ENCODE results near the gene AVEN. TPM values are rescaled to one million over a fixed set of nuclear protein-coding genes. Genes with fewer than 3 reads are reported as not detected.

The AVEN gene
- total and polyA plus RNA-seq, 2 of the 8 experiments (the other 6 are each of a cell fraction or from before 2014, with no cell fraction given), result 5.5 to 17.0 TPM

- no peak overlapping the region for H3K14ac ChIP-seq (ENCODE audit: insufficient read length)
- FAIRE-seq (no peak), DNase-seq (ENCODE audit: low read depth in 1 of 2, low spot score in 2 of 2) (no peak)
- H4K8ac ChIP-seq (ENCODE audit: extremely low read depth, insufficient read depth, low read length), result no peak overlapping the region
- H3K79me2 ChIP-seq (ENCODE audit: control insufficient read depth in 1 of 2, insufficient read depth in 2 of 2, low read length in 2 of 2), result no peaks in the 10 kb centered on the region
- H2AFZ ChIP-seq (ENCODE audit: low read length), result no peak overlapping the region
- H4K91ac ChIP-seq (replicated peaks; ENCODE audit: insufficient read length, low read length), result no peak overlapping the region
- no peak overlapping the region for H3K18ac ChIP-seq (ENCODE audit: extremely low read depth, low read length)
- H3K23ac ChIP-seq (ENCODE audit: insufficient read length), result no peak overlapping the region
- ChIA-PET CTCF (ENCODE audit: partially characterized antibody) (interaction anchor here (1.3 kb wide), 1 partner anchor 326 kb away, joined by 3 read pairs; no protein-coding TSS in a partner anchor), POLR2A (ENCODE audit: partially characterized antibody) (no interaction called here)
- H3K4me3 ChIP-seq (ENCODE audit: extremely low read depth in 1 of 4, insufficient read depth in 2 of 4, low read depth in 3 of 4, low read length in 4 of 4), result no peak overlapping the region
- WGBS, 2 experiments (ENCODE audit: extremely low coverage in 1 of 2, insufficient coverage in 1 of 2, insufficient read length in 1 of 2, insufficient replicate concordance in 2 of 2, low coverage in 1 of 2, low lambda C conversion rate in 2 of 2, missing lambda C conversion rate in 1 of 2), result 0% methylated on average over 1 of the region's 1 CpG; no CpG with 5 or more reads in 1 of the 2 experiments
- no peaks in the 10 kb centered on the region; the same call in 1 of the 2 replicates for H3K23me2 ChIP-seq (ENCODE audit: low read depth, low read length)
- no peak overlapping the region for H2BK20ac ChIP-seq (ENCODE audit: low read length)
- no peak overlapping the region for H3K4ac ChIP-seq (replicated peaks; ENCODE audit: insufficient read length, low read depth, low read length)
- H4K20me1 ChIP-seq (replicated peaks in 1 of 2; ENCODE audit: control insufficient read depth in 1 of 2, insufficient read depth in 2 of 2, low read length in 2 of 2), result no peaks in the 10 kb centered on the region
- H3K79me1 ChIP-seq (ENCODE audit: low read depth, low read length), result no peaks in the 10 kb centered on the region
- H2BK15ac ChIP-seq (ENCODE audit: low read length), result no peak overlapping the region
- H3K4me2 ChIP-seq (ENCODE audit: insufficient read depth in 1 of 2, low read depth in 2 of 2, low read length in 2 of 2), result no peak overlapping the region
- H3K36me3 ChIP-seq (ENCODE audit: control insufficient read depth in 2 of 4, insufficient read depth in 4 of 4, low read length in 3 of 4), result no peaks in the 10 kb centered on the region
- H3K9ac ChIP-seq (replicated peaks in 1 of 4; ENCODE audit: extremely low read depth in 1 of 4, low read depth in 3 of 4, low read length in 3 of 4), result no peak overlapping the region
- H2BK5ac ChIP-seq (ENCODE audit: low read depth, low read length), result no peak overlapping the region
- H3K9me3 ChIP-seq (ENCODE audit: insufficient read depth in 2 of 2, low read depth in 1 of 2, low read length in 1 of 2), result no peaks in the 10 kb centered on the region
- no peak overlapping the region for H2BK12ac ChIP-seq (ENCODE audit: low read depth, low read length)
- no peak overlapping the region for H2AK5ac ChIP-seq (ENCODE audit: low read depth, low read length)
- no peak overlapping the region for H2BK120ac ChIP-seq (replicated peaks; ENCODE audit: low read depth, low read length)
- no peak overlapping the region for H3K56ac ChIP-seq (replicated peaks; ENCODE audit: insufficient read length, low read depth, low read length)
- no peaks in the 10 kb centered on the region for H3K4me1 ChIP-seq (replicated peaks in 1 of 4; ENCODE audit: control insufficient read depth in 3 of 4, insufficient read depth in 4 of 4, low read length in 3 of 4)
- H3K27me3 ChIP-seq (replicated peaks in 1 of 4; ENCODE audit: control insufficient read depth in 3 of 4, extremely low read depth in 1 of 4, insufficient read depth in 3 of 4, low read length in 3 of 4), result no peaks in the 10 kb centered on the region
- no peak overlapping the region for H4K5ac ChIP-seq (ENCODE audit: insufficient read length, low read depth, low read length)
- H3K27ac ChIP-seq (ENCODE audit: low read depth, low read length), result no peak overlapping the region
- TF ChIP-seq SIRT6 (IDR thresholded peaks at IDR 0.05; ENCODE audit: low read length) (no peak), POLR2A (IDR thresholded peaks at IDR 0.05; ENCODE audit: control extremely low read depth in 1 of 2, low read depth in 2 of 2, low read length in 2 of 2) (no peak), SP4 (IDR thresholded peaks at IDR 0.05; ENCODE audit: low read length) (no peak), BRCA1 (IDR thresholded peaks at IDR 0.05; ENCODE audit: low read depth, low read length) (no peak), JUN (IDR thresholded peaks at IDR 0.05; ENCODE audit: low read depth, low read length) (no peak), GTF2F1 (IDR thresholded peaks at IDR 0.05; ENCODE audit: borderline replicate concordance, low read depth, low read length) (no peak), ASH2L (IDR thresholded peaks at IDR 0.05; ENCODE audit: low read length) (no peak), KDM4A (IDR thresholded peaks at IDR 0.05; ENCODE audit: low read depth, low read length, severe bottlenecking) (no peak), KDM5A (IDR thresholded peaks at IDR 0.05; ENCODE audit: low read length) (no peak), POU5F1 (IDR thresholded peaks at IDR 0.05; ENCODE audit: low read depth, low read length) (no peak), SIX5 (IDR thresholded peaks at IDR 0.05; ENCODE audit: low read depth, low read length) (no peak)
Observed at GRCh38 chr15:34064438-34064837, 25.4 kb upstream of the AVEN start.

Measured in H1 (cell line).